Naive thymus-derived CD8-positive, alpha-beta T cell (primary cell): ENCODE results near the gene COPS9. TPM values are rescaled to one million over a fixed set of nuclear protein-coding genes. Genes with fewer than 3 reads are reported as not detected.

Experiments used
- ATAC-seq, 2 donors: fragments of 150-1000 bp; cut with Tn5 transposase in 1 of 2; sonication (Bioruptor Pico), chemical (Tn5 transposase) in 1 of 2; 1 replicate in 1 of 2; 2 replicates in 1 of 2; pipeline ENCODE4 v1.10.0; 2021; ENCODE audit warnings: mild to moderate bottlenecking in 2 of 2, moderate library complexity in 2 of 2
- POLR2A ChIA-PET: fragments of 350-600 bp; sonication (Branson Sonifier 250); formaldehyde crosslinking; loops from one replicate; lab custom pipeline; 2021; ENCODE audit warnings: antibody characterized with exemption; lab: Charles Lee
- DNase-seq, 10 donors: peaks; one replicate each; pipeline versions ENCODE4 v3.0.0 to v3.0.0-alpha.2; 2020 to 2022
- H3K27ac Mint-ChIP-seq, 10 donors: one replicate each; pipeline ENCODE4 v1.8.0; 2020 to 2022; ENCODE audit warnings: mild to moderate bottlenecking in 10 of 10, mixed read lengths in 10 of 10, moderate library complexity in 4 of 10, inconsistent platforms in 1 of 10
- H3K27me3 Mint-ChIP-seq, 5 donors: one replicate each; pipeline ENCODE4 v1.8.0; 2021 to 2022; ENCODE audit warnings: mixed read lengths in 5 of 5
- H3K36me3 Mint-ChIP-seq, 3 donors: one replicate each; pipeline ENCODE4 v1.8.0; 2020 to 2022; ENCODE audit warnings: mixed read lengths in 3 of 3, mild to moderate bottlenecking in 2 of 3, inconsistent platforms in 1 of 3
- H3K4me1 Mint-ChIP-seq, 4 donors: one replicate each; pipeline ENCODE4 v1.8.0; 2021 to 2022; ENCODE audit warnings: mixed read lengths in 4 of 4
- H3K4me3 Mint-ChIP-seq, 10 donors: one replicate each; pipeline ENCODE4 v1.8.0; 2020 to 2022; ENCODE audit warnings: mild to moderate bottlenecking in 10 of 10, mixed read lengths in 10 of 10, moderate library complexity in 6 of 10, inconsistent platforms in 1 of 10
- H3K9me3 Mint-ChIP-seq, 9 donors: one replicate each; pipeline ENCODE4 v1.8.0; 2020 to 2022; ENCODE audit warnings: mixed read lengths in 9 of 9, mild to moderate bottlenecking in 3 of 9, inconsistent platforms in 1 of 9, moderate library complexity in 1 of 9
- polyA plus RNA-seq, 3 donors: library from polyadenylated mRNA; unstranded; fragments of 300-500 nt; fragmentation: Illumina TruSeq; gene quantifications; one replicate each; pipeline ENCODE4 v1.2.3, GENCODE V29; 2021
- total RNA-seq, 8 experiments: library from RNA in 2 of 8; stranded (reverse) in 2 of 8; gene quantifications; one replicate each; pipeline ENCODE4 v1.2.3 and lab custom pipeline; 2021 to 2026

COPS9 gene
- total and polyA plus RNA-seq, 5 experiments from 2014 or later: 76.7 to 389 (median 318) TPM

- no peak for DNase-seq
- no peaks in the 10 kb centered on the region for H3K9me3 Mint-ChIP-seq
Measured at GRCh38 chr2:240162939-240163714, 27.0 kb upstream of the COPS9 start.

GRCh38 chr2:240162531-240162930 is 26.4 kb upstream of the COPS9 start:
- H3K4me1 Mint-ChIP-seq: peaks cover 0 to 2% (median 0%) of the 10 kb centered on the region in 4 donors
- ATAC-seq: no peak

More at GRCh38 chr2:240162939-240163714, 27.0 kb upstream of the COPS9 start:
- Mint-ChIP-seq H3K27me3 (peaks cover 0 to 12% (median 0%) of the 10 kb centered on the region in 5 donors), H3K4me1 (peaks cover 0 to 2% (median 0%) of the 10 kb centered on the region in 4 donors), H3K4me3 (no peak overlapping the region), H3K36me3 (no peaks in the 10 kb centered on the region), H3K27ac (no peak overlapping the region)
- POLR2A ChIA-PET: no interaction called here
- ATAC-seq: no peak

DNA sequence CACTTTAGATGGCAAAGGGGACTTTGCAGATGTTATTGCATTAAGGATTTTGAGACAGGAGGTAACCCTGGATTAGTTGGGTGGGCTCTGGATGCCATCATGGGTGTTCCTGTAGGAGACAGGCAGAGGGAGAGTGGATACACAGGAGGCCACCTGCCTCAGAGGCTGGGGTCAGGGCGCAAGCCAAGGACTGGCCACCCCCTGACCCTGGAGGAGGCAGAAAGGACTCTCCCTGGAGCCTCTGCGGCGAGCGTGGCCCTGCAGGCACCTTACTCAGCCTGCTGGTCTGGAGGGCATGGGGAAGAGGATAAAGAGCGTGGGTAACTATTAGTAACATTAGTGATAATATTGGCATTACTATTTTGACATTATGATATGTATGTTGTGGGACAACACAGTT is 25.9 kb upstream of the COPS9 start:
- DNase-seq (no peak), ATAC-seq (no peak)
- POLR2A ChIA-PET: no interaction called here
- H3K27ac Mint-ChIP-seq: no peak overlapping the region
- H3K4me1 Mint-ChIP-seq: peaks cover 0 to 2% (median 0%) of the 10 kb centered on the region in 4 donors
- H3K36me3 Mint-ChIP-seq: no peaks in the 10 kb centered on the region
- no peaks in the 10 kb centered on the region for H3K9me3 Mint-ChIP-seq
- peaks cover 0 to 12% (median 0%) of the 10 kb centered on the region in 5 donors for H3K27me3 Mint-ChIP-seq
- no peak overlapping the region for H3K4me3 Mint-ChIP-seq

More at GRCh38 chr2:240162531-240162930, 26.4 kb upstream of the COPS9 start:
- Mint-ChIP-seq H3K9me3 (no peaks in the 10 kb centered on the region), H3K4me3 (no peak overlapping the region), H3K27ac (no peak overlapping the region), H3K36me3 (no peaks in the 10 kb centered on the region), H3K27me3 (peaks cover 0 to 12% (median 0%) of the 10 kb centered on the region in 5 donors)
- POLR2A ChIA-PET: no interaction called here
- no peak for DNase-seq

GRCh38 chr2:240161087-240161750 is 25.1 kb upstream of the COPS9 start:
- H3K9me3 Mint-ChIP-seq: no peaks in the 10 kb centered on the region
- H3K4me1 Mint-ChIP-seq: peaks cover 0 to 2% (median 0%) of the 10 kb centered on the region in 4 donors
- H3K27me3 Mint-ChIP-seq: peaks cover 0 to 11% (median 0%) of the 10 kb centered on the region in 5 donors
- DNase-seq (no peak), ATAC-seq (no peak)
- no peaks in the 10 kb centered on the region for H3K36me3 Mint-ChIP-seq
- no peak overlapping the region for H3K4me3 Mint-ChIP-seq
- no peak overlapping the region for H3K27ac Mint-ChIP-seq
- POLR2A ChIA-PET: no interaction called here

DNA sequence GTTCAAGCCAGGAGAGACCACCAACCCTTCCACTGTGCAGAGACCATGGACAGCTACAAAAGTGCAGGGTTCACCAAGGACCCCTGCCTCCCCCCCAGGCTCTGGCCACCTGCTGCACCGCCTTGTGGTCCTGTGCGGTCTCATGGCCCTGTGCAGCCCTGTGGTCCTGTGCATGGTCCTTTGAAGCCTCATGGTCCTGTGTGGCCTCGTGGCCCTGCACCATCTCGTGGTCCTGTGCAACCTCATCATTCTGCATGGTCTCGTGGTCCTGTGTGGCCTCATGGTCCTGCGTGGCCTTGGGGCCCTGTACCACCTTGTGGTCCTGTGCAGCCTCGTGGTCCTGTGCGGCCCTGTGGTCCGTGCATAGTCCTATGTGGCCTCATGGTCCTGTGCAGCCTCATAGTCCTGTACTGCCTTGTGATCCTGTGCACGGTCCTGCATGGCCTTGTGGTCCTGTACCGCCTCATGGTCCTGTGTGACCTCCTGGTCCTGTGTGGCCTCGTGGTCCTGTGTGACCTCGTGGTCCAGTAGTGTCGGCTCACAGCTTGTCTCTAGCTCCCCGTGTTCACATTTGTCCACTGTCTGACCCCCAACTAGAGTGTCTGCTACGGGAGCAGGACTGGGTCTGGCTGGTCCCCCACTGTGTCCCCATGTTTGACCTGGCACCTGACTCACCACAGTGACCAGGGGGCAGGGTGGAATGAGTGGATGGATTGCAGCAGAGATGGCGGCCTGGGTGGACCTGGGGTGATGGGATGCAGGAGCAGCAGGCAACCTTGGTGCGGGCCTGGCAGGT is 24.4 kb upstream of the COPS9 start:
- POLR2A ChIA-PET: no interaction called here
- H3K27ac Mint-ChIP-seq: peak overlapping the region in 3 of 10 donors; percentile 34 to 51 (median 39)
- H3K9me3 Mint-ChIP-seq: no peaks in the 10 kb centered on the region
- ATAC-seq: no peak
- H3K36me3 Mint-ChIP-seq: no peaks in the 10 kb centered on the region
- no peak overlapping the region for H3K4me3 Mint-ChIP-seq
- H3K4me1 Mint-ChIP-seq: peaks cover 0 to 2% (median 0%) of the 10 kb centered on the region in 4 donors
- DNase-seq: no peak
- H3K27me3 Mint-ChIP-seq: peaks cover 0 to 8% (median 2%) of the 10 kb centered on the region in 5 donors

DNA sequence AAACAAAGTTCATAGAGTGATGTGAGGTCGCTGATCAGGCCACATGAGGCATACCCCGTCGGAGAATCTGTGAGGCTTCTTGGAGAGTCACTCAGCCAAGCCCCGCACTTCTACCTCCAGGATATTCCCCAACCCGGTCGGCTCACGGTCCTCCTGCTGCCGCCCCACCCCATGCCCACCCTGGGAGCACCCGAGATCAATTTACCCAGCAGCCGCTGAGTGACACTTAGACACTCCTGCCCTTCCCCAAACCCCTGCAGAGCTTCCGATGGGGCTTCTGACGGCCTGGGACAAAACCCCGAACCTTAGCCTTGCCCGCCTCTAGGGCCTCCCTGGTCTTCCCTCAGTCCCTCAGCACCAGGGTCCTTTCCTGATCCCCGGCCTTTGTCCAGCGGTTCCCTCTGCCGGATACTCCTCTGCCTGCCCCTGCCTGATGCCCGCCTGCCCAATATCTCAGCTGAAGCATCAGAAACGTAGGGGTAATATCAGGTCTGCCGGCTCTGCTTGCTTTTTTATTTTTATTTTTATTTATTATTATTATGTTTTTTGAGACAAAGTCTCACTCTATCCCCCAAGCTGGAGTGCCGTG is 23.2 kb upstream of the COPS9 start:
- no peaks in the 10 kb centered on the region for H3K9me3 Mint-ChIP-seq
- ATAC-seq (no peak), DNase-seq (no peak)
- no peak overlapping the region for H3K4me3 Mint-ChIP-seq
- peaks cover 0 to 9% (median 2%) of the 10 kb centered on the region in 5 donors for H3K27me3 Mint-ChIP-seq
- peak overlapping the region in 1 of 10 donors; percentile 80 for H3K27ac Mint-ChIP-seq
- POLR2A ChIA-PET: no interaction called here
- H3K36me3 Mint-ChIP-seq: no peaks in the 10 kb centered on the region
- peaks cover 0 to 2% (median 0%) of the 10 kb centered on the region in 4 donors for H3K4me1 Mint-ChIP-seq

DNA sequence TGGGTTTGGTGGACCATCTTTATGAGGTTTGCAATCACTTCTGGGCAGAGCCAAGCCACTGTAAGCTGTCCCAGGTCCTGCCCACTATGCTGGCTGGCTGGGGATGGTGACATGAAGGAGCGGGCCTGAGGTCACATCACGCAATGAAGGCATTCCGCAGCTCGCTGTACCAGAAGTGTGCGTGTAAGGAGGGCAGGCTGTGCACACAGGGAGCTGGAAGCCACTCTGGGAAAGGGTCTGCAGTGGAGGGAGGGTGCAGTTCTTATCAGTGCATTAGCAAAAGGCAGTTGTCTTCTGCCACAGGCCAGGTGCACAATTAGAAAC is 21.0 kb upstream of the COPS9 start:
- Mint-ChIP-seq H3K27me3 (peaks cover 3 to 14% (median 12%) of the 10 kb centered on the region in 5 donors), H3K9me3 (peaks cover 0 to 9% (median 0%) of the 10 kb centered on the region in 9 donors), H3K27ac (no peak overlapping the region), H3K36me3 (peaks cover 0 to 7% (median 0%) of the 10 kb centered on the region in 3 donors), H3K4me3 (no peak overlapping the region), H3K4me1 (peaks cover 0 to 2% (median 0%) of the 10 kb centered on the region in 4 donors)
- ATAC-seq (no peak), DNase-seq (no peak)
- POLR2A ChIA-PET: no interaction called here

GRCh38 chr2:240156435-240157146 is 20.5 kb upstream of the COPS9 start:
- POLR2A ChIA-PET: no interaction called here
- peaks cover 0 to 9% (median 0%) of the 10 kb centered on the region in 9 donors for H3K9me3 Mint-ChIP-seq
- H3K4me1 Mint-ChIP-seq: no peaks in the 10 kb centered on the region
- peak overlapping the region in 1 of 10 donors; percentile 62 for H3K27ac Mint-ChIP-seq
- H3K27me3 Mint-ChIP-seq: peaks cover 6 to 19% (median 15%) of the 10 kb centered on the region in 5 donors
- DNase-seq (no peak), ATAC-seq (no peak)
- no peak overlapping the region for H3K4me3 Mint-ChIP-seq
- peaks cover 0 to 11% (median 0%) of the 10 kb centered on the region in 3 donors for H3K36me3 Mint-ChIP-seq

DNA sequence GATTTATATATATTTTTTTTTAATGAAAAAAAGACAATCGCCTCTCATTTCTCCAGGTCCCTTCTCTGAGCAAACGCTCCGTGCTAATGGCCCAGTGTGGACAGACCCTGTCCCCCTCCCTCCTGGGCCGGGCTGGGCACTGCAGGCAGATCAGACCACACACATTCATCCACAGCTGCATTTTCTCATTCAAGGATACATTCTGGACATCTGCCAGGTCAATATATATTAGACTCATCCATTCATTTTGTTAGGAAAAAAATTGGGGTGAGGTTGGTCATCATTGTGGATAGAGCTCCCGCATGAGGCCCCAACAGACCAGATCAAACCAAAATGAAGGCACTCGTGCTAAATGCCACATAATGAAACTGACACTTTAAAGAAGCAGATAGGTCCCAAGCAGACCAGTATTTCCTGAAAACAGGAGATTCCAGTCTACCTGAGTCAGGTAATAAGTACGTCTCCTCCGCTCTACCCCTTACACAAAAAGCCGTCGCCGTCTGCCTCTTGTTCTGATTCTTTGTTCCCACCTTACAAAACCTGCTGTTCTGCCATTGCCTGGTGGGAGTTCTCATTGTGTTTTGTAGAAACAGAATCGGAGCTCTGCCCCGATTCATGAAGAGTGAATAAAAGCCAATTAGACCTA is 19.8 kb upstream of the COPS9 start:
- no peaks in the 10 kb centered on the region for H3K4me1 Mint-ChIP-seq
- peaks cover 8 to 23% (median 19%) of the 10 kb centered on the region in 5 donors for H3K27me3 Mint-ChIP-seq
- H3K9me3 Mint-ChIP-seq: peaks cover 0 to 9% (median 0%) of the 10 kb centered on the region in 9 donors
- H3K4me3 Mint-ChIP-seq: no peak overlapping the region
- peaks cover 0 to 11% (median 0%) of the 10 kb centered on the region in 3 donors for H3K36me3 Mint-ChIP-seq
- no peak for ATAC-seq
- no peak for DNase-seq
- POLR2A ChIA-PET: no interaction called here
- H3K27ac Mint-ChIP-seq: no peak overlapping the region

GRCh38 chr2:240155048-240155744 is 19.1 kb upstream of the COPS9 start:
- Mint-ChIP-seq H3K9me3 (peaks cover 0 to 9% (median 0%) of the 10 kb centered on the region in 9 donors), H3K4me3 (no peak overlapping the region), H3K4me1 (peaks cover 0 to under 1% (median 0%) of the 10 kb centered on the region in 4 donors), H3K36me3 (peaks cover 0 to 11% (median 0%) of the 10 kb centered on the region in 3 donors), H3K27ac (no peak overlapping the region), H3K27me3 (peaks cover 8 to 23% (median 19%) of the 10 kb centered on the region in 5 donors)
- ATAC-seq (no peak), DNase-seq (no peak)
- POLR2A ChIA-PET: no interaction called here

- Mint-ChIP-seq H3K36me3 (peaks cover 0 to 11% (median 0%) of the 10 kb centered on the region in 3 donors), H3K27me3 (peaks cover 8 to 26% (median 20%) of the 10 kb centered on the region in 5 donors), H3K4me3 (no peak overlapping the region), H3K4me1 (peaks cover 0 to 3% (median 0%) of the 10 kb centered on the region in 4 donors), H3K9me3 (peaks cover 0 to 9% (median 0%) of the 10 kb centered on the region in 9 donors), H3K27ac (no peak overlapping the region)
- no peak for DNase-seq
- ATAC-seq: no peak
- POLR2A ChIA-PET: no interaction called here
Measured at GRCh38 chr2:240154606-240155005, 18.5 kb upstream of the COPS9 start.
